NCI-H524 treated with DMSO at 0.1 percent for 48 hours (cell line): ENCODE results near the gene SCP2D1.
"Not testable (repeated sequence)": the region's sequence is repeated elsewhere in the genome, so short reads cannot be mapped to it uniquely, and the experiment has no call there.

Experiments
- DNase-seq: peaks from one replicate; lab custom pipeline; 2025; lab: John Stamatoyannopoulos, UW

SCP2D1 gene

GRCh38 chr20:18813483-18813882 is at the start of gene SCP2D1:
Gene SCP2D1, plus strand, starts transcription at chr20:18813783. Its CDS starts 33 bp downstream, at chr20:18813816.
- no peak for DNase-seq

- no peak for DNase-seq
These were observed 45.9 kb upstream of the SCP2D1 start for GRCh38 chr20:18767676-18768075.

- DNase-seq: no peak
These were observed 40.0 kb upstream of the SCP2D1 start for GRCh38 chr20:18773566-18773965.

- DNase-seq: no peak
These were observed 39.4 kb upstream of the SCP2D1 start for GRCh38 chr20:18774207-18774606.

- no peak for DNase-seq
These were observed 38.0 kb upstream of the SCP2D1 start for GRCh38 chr20:18775633-18776032.

- DNase-seq: no peak
These were observed 34.7 kb upstream of the SCP2D1 start for GRCh38 chr20:18778690-18779392.

GRCh38 chr20:18780385-18781130 is 33.0 kb upstream of the SCP2D1 start:
- no peak for DNase-seq

- no peak for DNase-seq
These were observed 32.1 kb upstream of the SCP2D1 start for GRCh38 chr20:18781509-18781908.

GRCh38 chr20:18783385-18783959 is 30.1 kb upstream of the SCP2D1 start:
- DNase-seq: no peak

GRCh38 chr20:18787046-18787445 is 26.5 kb upstream of the SCP2D1 start:
- not testable (repeated sequence) for DNase-seq

GRCh38 chr20:18788021-18788420 is 25.6 kb upstream of the SCP2D1 start:
- no peak for DNase-seq

GRCh38 chr20:18790787-18791186 is 22.8 kb upstream of the SCP2D1 start:
- no peak for DNase-seq

GRCh38 chr20:18793625-18794427 is 19.8 kb upstream of the SCP2D1 start:
- DNase-seq: peak; percentile 80

GRCh38 chr20:18794428-18794787 is 19.2 kb upstream of the SCP2D1 start:
- DNase-seq: no peak

GRCh38 chr20:18795366-18795765 is 18.2 kb upstream of the SCP2D1 start:
- no peak for DNase-seq

GRCh38 chr20:18796282-18796833 is 17.2 kb upstream of the SCP2D1 start:
- DNase-seq: no peak

- no peak for DNase-seq
These were observed 12.1 kb upstream of the SCP2D1 start for GRCh38 chr20:18801516-18801915.

- DNase-seq: no peak
These were observed 11.5 kb upstream of the SCP2D1 start for GRCh38 chr20:18802012-18802634.

GRCh38 chr20:18805881-18806280 is 7.7 kb upstream of the SCP2D1 start:
- DNase-seq: peak; percentile 33

GRCh38 chr20:18808712-18809111 is 4.9 kb upstream of the SCP2D1 start:
- DNase-seq: no peak

GRCh38 chr20:18811186-18811585 is 2.4 kb upstream of the SCP2D1 start:
- no peak for DNase-seq

- DNase-seq: no peak
These were observed 1.7 kb upstream of the SCP2D1 start for GRCh38 chr20:18811904-18812303.
